GM23338 (cell line): ENCODE measurements around the gene XKR7. TPM values are rescaled to one million over a fixed set of nuclear protein-coding genes. Genes with fewer than 3 reads are reported as not detected.

Source experiments
- ATAC-seq: fragments of 200-7000 bp; cut with Tn5 transposase; 3 replicates; pipeline ENCODE4 v1.9.1; 2020
- DNase-seq: peaks from one replicate; pipeline ENCODE4 v3.0.0-alpha.2; 2015; ENCODE audit warnings: low spot score
- H2AFZ ChIP-seq: fragments of 200-600 bp; sonication (generic); 2 replicates; pipeline ENCODE4 v1.8.0; 2016; ENCODE audit warnings: antibody characterized with exemption, mild to moderate bottlenecking, moderate library complexity
- H3F3A ChIP-seq: fragments of 200-600 bp; sonication (generic); replicated peaks from 2 replicates; pipeline ENCODE4 v1.8.0; 2017; ENCODE audit warnings: antibody characterized with exemption, mixed run types, low read depth
- H3K27ac ChIP-seq: fragments of 200-600 bp; sonication (generic); 2 replicates; pipeline ENCODE4 v1.6.1; 2016; ENCODE audit warnings: low read depth
- H3K27me3 ChIP-seq: fragments of 200-600 bp; sonication (generic); 2 replicates; pipeline ENCODE4 v1.8.0; 2016; ENCODE audit warnings: mild to moderate bottlenecking, mixed run types, moderate library complexity; ENCODE audit not compliant: insufficient read depth
- H3K36me3 ChIP-seq: fragments of 200-600 bp; sonication (generic); 2 replicates; pipeline ENCODE4 v1.8.0; 2016; ENCODE audit warnings: mild to moderate bottlenecking; ENCODE audit not compliant: insufficient read depth
- H3K4me1 ChIP-seq: fragments of 200-600 bp; sonication (generic); 2 replicates; pipeline ENCODE4 v1.8.0; 2016; ENCODE audit warnings: mild to moderate bottlenecking, moderate library complexity; ENCODE audit not compliant: insufficient read depth
- H3K4me2 ChIP-seq: fragments of 200-600 bp; sonication (generic); 2 replicates; pipeline ENCODE4 v1.7.1; 2017; ENCODE audit warnings: mixed run types
- H3K4me3 ChIP-seq: fragments of 200-600 bp; sonication (generic); 2 replicates; pipeline ENCODE4 v1.6.1; 2016; ENCODE audit warnings: mixed run types
- H3K79me2 ChIP-seq: fragments of 200-600 bp; sonication (generic); replicated peaks from 2 replicates; pipeline ENCODE4 v1.8.0; 2017; ENCODE audit warnings: mild to moderate bottlenecking; ENCODE audit not compliant: insufficient read depth
- H3K9me2 ChIP-seq: fragments of 200-600 bp; sonication (generic); 2 replicates; pipeline ENCODE4 v1.8.0; 2017; ENCODE audit not compliant: insufficient read depth
- H4K20me1 ChIP-seq: fragments of 200-600 bp; sonication (generic); replicated peaks from 2 replicates; pipeline ENCODE4 v1.8.0; 2017; ENCODE audit warnings: mild to moderate bottlenecking; ENCODE audit not compliant: insufficient read depth
- H3K27ac Mint-ChIP-seq: 2 replicates; pipeline ENCODE4 v1.8.0; 2020; ENCODE audit warnings: inconsistent platforms, mild to moderate bottlenecking, moderate library complexity, mixed read lengths
- H3K27me3 Mint-ChIP-seq: 3 replicates; pipeline ENCODE4 v1.8.0; 2022; ENCODE audit warnings: low read depth, mild to moderate bottlenecking, moderate library complexity, mixed read lengths, inconsistent platforms; ENCODE audit not compliant: insufficient read depth, poor library complexity
- H3K36me3 Mint-ChIP-seq: 3 replicates; pipeline ENCODE4 v1.8.0; 2021; ENCODE audit warnings: low read depth, mild to moderate bottlenecking, inconsistent platforms, moderate library complexity, mixed read lengths
- H3K4me1 Mint-ChIP-seq: 3 replicates; pipeline ENCODE4 v1.8.0; 2020; ENCODE audit warnings: mild to moderate bottlenecking, inconsistent platforms, mixed read lengths
- H3K4me3 Mint-ChIP-seq: 3 replicates; pipeline ENCODE4 v1.8.0; 2021; ENCODE audit warnings: moderate library complexity, mild to moderate bottlenecking, inconsistent platforms, mixed read lengths
- H3K9me3 Mint-ChIP-seq: 3 replicates; pipeline ENCODE4 v1.8.0; 2020; ENCODE audit warnings: moderate library complexity, mild to moderate bottlenecking, inconsistent platforms, mixed read lengths
- JUNB ChIP-seq: IDR thresholded peaks from one replicate; pipeline ENCODE4 v1.6.1; 2016; ENCODE audit warnings: antibody characterized with exemption; ENCODE audit not compliant: unreplicated experiment
- STAT1 ChIP-seq: IDR thresholded peaks from one replicate; pipeline ENCODE4 v1.6.1; 2016; ENCODE audit warnings: antibody characterized with exemption; ENCODE audit not compliant: unreplicated experiment
- polyA plus RNA-seq: library from polyadenylated mRNA; unstranded; fragments of >200 nt; fragmentation: Nextera tagmentation; extraction: Ambion mirVana; gene quantifications from 2 replicates; pipeline ENCODE4 v1.2.1, GENCODE V29; 2016
- total RNA-seq: library from RNA; depleted of rRNA; stranded (reverse); fragments of >200 nt; shearing (Covaris generic); gene quantifications from 2 replicates; pipeline ENCODE4 v1.2.3, GENCODE V29; 2014
- TF ChIP-seq, protein P1 (sequence below): fragments of 250-450 bp; sonication (Bioruptor Pico); IDR thresholded peaks from 2 replicates; pipeline ENCODE4 v1.5.0; 2020; ENCODE audit warnings: mild to moderate bottlenecking, moderate library complexity
- TF ChIP-seq, protein P2 (sequence below), 2 experiments: fragments of 200-600 bp in 1 of 2; sonication (generic) in 1 of 2; conservative IDR thresholded peaks; 2 replicates each; pipeline versions ENCODE4 v1.5.1 to v1.6.1; 2016 to 2017; ENCODE audit warnings: antibody characterized with exemption in 2 of 2, low read depth in 2 of 2, mild to moderate bottlenecking in 2 of 2, moderate library complexity in 1 of 2

Gene XKR7
- total and polyA plus RNA-seq, 2 experiments from 2014 or later: 0.61 to 3.9 TPM

DNA sequence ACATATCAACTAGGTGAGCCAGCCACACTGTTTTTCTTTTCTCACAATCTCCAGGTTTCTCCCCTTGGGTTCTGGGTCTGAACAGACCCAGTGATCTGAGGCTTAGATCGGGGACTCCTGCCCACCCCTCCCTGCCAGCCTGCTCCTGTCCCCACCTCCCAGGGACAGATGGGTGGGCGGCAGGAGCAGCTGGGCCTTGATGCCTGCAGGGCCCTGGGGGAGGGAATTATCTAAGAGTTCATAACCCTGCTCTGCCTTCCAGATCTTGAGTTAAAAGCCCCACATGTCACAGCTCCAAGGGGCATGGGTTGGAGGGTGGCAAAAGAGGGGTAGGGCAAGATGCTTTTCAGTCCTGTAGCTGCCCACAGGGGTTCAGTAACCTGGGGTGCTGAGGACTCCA, 5.2 kb upstream of the XKR7 start (continued):
- TF ChIP-seq STAT1: no peak
- no peak for TF ChIP-seq JUNB
- TF ChIP-seq, protein P1, sequence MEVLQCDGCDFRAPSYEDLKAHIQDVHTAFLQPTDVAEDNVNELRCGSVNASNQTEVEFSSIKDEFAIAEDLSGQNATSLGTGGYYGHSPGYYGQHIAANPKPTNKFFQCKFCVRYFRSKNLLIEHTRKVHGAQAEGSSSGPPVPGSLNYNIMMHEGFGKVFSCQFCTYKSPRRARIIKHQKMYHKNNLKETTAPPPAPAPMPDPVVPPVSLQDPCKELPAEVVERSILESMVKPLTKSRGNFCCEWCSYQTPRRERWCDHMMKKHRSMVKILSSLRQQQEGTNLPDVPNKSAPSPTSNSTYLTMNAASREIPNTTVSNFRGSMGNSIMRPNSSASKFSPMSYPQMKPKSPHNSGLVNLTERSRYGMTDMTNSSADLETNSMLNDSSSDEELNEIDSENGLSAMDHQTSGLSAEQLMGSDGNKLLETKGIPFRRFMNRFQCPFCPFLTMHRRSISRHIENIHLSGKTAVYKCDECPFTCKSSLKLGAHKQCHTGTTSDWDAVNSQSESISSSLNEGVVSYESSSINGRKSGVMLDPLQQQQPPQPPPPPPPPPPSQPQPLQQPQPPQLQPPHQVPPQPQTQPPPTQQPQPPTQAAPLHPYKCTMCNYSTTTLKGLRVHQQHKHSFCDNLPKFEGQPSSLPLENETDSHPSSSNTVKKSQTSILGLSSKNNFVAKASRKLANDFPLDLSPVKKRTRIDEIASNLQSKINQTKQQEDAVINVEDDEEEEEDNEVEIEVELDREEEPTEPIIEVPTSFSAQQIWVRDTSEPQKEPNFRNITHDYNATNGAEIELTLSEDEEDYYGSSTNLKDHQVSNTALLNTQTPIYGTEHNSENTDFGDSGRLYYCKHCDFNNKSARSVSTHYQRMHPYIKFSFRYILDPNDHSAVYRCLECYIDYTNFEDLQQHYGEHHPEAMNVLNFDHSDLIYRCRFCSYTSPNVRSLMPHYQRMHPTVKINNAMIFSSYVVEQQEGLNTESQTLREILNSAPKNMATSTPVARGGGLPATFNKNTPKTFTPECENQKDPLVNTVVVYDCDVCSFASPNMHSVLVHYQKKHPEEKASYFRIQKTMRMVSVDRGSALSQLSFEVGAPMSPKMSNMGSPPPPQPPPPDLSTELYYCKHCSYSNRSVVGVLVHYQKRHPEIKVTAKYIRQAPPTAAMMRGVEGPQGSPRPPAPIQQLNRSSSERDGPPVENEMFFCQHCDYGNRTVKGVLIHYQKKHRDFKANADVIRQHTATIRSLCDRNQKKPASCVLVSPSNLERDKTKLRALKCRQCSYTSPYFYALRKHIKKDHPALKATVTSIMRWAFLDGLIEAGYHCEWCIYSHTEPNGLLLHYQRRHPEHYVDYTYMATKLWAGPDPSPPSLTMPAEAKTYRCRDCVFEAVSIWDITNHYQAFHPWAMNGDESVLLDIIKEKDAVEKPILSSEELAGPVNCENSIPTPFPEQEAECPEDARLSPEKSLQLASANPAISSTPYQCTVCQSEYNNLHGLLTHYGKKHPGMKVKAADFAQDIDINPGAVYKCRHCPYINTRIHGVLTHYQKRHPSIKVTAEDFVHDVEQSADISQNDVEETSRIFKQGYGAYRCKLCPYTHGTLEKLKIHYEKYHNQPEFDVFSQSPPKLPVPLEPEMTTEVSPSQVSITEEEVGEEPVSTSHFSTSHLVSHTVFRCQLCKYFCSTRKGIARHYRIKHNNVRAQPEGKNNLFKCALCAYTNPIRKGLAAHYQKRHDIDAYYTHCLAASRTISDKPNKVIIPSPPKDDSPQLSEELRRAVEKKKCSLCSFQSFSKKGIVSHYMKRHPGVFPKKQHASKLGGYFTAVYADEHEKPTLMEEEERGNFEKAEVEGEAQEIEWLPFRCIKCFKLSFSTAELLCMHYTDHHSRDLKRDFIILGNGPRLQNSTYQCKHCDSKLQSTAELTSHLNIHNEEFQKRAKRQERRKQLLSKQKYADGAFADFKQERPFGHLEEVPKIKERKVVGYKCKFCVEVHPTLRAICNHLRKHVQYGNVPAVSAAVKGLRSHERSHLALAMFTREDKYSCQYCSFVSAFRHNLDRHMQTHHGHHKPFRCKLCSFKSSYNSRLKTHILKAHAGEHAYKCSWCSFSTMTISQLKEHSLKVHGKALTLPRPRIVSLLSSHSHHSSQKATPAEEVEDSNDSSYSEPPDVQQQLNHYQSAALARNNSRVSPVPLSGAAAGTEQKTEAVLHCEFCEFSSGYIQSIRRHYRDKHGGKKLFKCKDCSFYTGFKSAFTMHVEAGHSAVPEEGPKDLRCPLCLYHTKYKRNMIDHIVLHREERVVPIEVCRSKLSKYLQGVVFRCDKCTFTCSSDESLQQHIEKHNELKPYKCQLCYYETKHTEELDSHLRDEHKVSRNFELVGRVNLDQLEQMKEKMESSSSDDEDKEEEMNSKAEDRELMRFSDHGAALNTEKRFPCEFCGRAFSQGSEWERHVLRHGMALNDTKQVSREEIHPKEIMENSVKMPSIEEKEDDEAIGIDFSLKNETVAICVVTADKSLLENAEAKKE (CRISPR knock-in tag): no peak

- Mint-ChIP-seq H3K36me3 (no peaks in the 10 kb centered on the region), H3K4me1 (peaks cover 17% of the 10 kb centered on the region), H3K27me3 (peaks cover 7% of the 10 kb centered on the region), H3K4me3 (no peak overlapping the region), H3K27ac (no peak overlapping the region), H3K9me3 (peaks cover 2% of the 10 kb centered on the region; the same call in 2 of the 3 replicates)
- no peaks in the 10 kb centered on the region for H3K9me2 ChIP-seq
- no peaks in the 10 kb centered on the region for H3K36me3 ChIP-seq
- no peaks in the 10 kb centered on the region for H3K79me2 ChIP-seq
- no peak overlapping the region for H3K4me3 ChIP-seq
- H3K4me1 ChIP-seq: peaks cover 15% of the 10 kb centered on the region
- no peak overlapping the region for H3K4me2 ChIP-seq
- DNase-seq (no peak), ATAC-seq (no peak)
- TF ChIP-seq, protein P2, sequence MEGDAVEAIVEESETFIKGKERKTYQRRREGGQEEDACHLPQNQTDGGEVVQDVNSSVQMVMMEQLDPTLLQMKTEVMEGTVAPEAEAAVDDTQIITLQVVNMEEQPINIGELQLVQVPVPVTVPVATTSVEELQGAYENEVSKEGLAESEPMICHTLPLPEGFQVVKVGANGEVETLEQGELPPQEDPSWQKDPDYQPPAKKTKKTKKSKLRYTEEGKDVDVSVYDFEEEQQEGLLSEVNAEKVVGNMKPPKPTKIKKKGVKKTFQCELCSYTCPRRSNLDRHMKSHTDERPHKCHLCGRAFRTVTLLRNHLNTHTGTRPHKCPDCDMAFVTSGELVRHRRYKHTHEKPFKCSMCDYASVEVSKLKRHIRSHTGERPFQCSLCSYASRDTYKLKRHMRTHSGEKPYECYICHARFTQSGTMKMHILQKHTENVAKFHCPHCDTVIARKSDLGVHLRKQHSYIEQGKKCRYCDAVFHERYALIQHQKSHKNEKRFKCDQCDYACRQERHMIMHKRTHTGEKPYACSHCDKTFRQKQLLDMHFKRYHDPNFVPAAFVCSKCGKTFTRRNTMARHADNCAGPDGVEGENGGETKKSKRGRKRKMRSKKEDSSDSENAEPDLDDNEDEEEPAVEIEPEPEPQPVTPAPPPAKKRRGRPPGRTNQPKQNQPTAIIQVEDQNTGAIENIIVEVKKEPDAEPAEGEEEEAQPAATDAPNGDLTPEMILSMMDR (conservative IDR thresholded peaks at IDR 0.05; ENCODE audit: low read depth in 2 of 2): no peak
- peaks cover 14% of the 10 kb centered on the region for H3F3A ChIP-seq
- peaks cover 7% of the 10 kb centered on the region for H4K20me1 ChIP-seq
- H3K27ac ChIP-seq: no peak overlapping the region
- H3K27me3 ChIP-seq: peaks cover 11% of the 10 kb centered on the region
- H2AFZ ChIP-seq: no peak overlapping the region
Observed at GRCh38 chr20:31963889-31964288, 4.1 kb upstream of the XKR7 start.
